Nephron progenitor cell (in vitro differentiated cells): ENCODE results near the gene NOP58.

ENCODE experiments used
- DNase-seq: peaks from one replicate; pipeline ENCODE4 v3.0.0; 2021
- H3K27ac Mint-ChIP-seq: 2 replicates; pipeline ENCODE4 v1.8.0; 2021; ENCODE audit warnings: mild to moderate bottlenecking, moderate library complexity, mixed read lengths
- H3K27me3 Mint-ChIP-seq: 2 replicates; pipeline ENCODE4 v1.8.0; 2021; ENCODE audit warnings: mild to moderate bottlenecking, low read depth, mixed read lengths; ENCODE audit not compliant: poor library complexity
- H3K36me3 Mint-ChIP-seq: 2 replicates; pipeline ENCODE4 v1.8.0; 2021; ENCODE audit warnings: low read depth, mixed read lengths
- H3K4me1 Mint-ChIP-seq: 2 replicates; pipeline ENCODE4 v1.8.0; 2021; ENCODE audit warnings: mixed read lengths
- H3K4me3 Mint-ChIP-seq: 2 replicates; pipeline ENCODE4 v1.8.0; 2021; ENCODE audit warnings: mild to moderate bottlenecking, moderate library complexity, mixed read lengths
- H3K9me3 Mint-ChIP-seq: 2 replicates; pipeline ENCODE4 v1.8.0; 2021; ENCODE audit warnings: mild to moderate bottlenecking, moderate library complexity, mixed read lengths
- TF ChIP-seq, protein P1 (sequence below): fragments of 200-600 bp; sonication (generic); IDR thresholded peaks from 2 replicates; pipeline ENCODE4 v1.5.0; 2021; ENCODE audit warnings: antibody characterized with exemption

NOP58 gene

DNA sequence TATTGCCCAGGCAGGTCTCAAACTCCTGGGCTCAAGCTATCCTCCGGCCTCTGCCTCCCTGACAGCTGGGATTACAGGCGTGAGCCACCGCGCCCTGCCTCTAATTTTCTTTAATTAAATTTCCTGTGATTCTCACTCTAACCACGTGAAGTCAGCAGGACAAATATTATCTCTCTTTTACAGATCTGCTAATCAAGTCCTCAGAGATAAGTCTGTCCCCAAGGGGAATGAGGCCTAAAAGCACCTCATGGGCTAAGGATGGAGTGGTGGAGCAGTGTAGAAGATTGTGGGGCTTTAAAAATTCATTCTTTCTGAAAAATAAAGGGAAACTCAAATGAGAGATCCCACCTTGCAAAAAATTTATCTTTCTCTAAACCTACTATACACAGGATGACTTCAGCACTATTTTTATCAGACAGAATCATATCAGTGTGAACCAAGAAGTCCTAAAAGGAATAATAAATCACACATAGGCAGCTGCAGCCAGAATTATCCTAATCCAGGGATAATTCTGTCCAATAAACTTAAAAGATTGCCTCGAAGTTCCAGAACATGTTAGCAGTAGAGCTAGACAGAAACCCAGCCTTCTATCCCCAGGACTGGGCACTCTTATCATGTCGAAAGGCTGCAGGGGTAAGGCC, 72.3 kb downstream of the NOP58 start:
- Mint-ChIP-seq H3K27me3 (peaks cover 12% of the 10 kb centered on the region), H3K4me1 (peaks cover 5% of the 10 kb centered on the region), H3K36me3 (peaks cover 5% of the 10 kb centered on the region), H3K27ac (no peak overlapping the region), H3K4me3 (no peak overlapping the region), H3K9me3 (peaks cover 4% of the 10 kb centered on the region)
- TF ChIP-seq, protein P1, sequence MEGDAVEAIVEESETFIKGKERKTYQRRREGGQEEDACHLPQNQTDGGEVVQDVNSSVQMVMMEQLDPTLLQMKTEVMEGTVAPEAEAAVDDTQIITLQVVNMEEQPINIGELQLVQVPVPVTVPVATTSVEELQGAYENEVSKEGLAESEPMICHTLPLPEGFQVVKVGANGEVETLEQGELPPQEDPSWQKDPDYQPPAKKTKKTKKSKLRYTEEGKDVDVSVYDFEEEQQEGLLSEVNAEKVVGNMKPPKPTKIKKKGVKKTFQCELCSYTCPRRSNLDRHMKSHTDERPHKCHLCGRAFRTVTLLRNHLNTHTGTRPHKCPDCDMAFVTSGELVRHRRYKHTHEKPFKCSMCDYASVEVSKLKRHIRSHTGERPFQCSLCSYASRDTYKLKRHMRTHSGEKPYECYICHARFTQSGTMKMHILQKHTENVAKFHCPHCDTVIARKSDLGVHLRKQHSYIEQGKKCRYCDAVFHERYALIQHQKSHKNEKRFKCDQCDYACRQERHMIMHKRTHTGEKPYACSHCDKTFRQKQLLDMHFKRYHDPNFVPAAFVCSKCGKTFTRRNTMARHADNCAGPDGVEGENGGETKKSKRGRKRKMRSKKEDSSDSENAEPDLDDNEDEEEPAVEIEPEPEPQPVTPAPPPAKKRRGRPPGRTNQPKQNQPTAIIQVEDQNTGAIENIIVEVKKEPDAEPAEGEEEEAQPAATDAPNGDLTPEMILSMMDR, result no peak
- DNase-seq, result no peak

DNA sequence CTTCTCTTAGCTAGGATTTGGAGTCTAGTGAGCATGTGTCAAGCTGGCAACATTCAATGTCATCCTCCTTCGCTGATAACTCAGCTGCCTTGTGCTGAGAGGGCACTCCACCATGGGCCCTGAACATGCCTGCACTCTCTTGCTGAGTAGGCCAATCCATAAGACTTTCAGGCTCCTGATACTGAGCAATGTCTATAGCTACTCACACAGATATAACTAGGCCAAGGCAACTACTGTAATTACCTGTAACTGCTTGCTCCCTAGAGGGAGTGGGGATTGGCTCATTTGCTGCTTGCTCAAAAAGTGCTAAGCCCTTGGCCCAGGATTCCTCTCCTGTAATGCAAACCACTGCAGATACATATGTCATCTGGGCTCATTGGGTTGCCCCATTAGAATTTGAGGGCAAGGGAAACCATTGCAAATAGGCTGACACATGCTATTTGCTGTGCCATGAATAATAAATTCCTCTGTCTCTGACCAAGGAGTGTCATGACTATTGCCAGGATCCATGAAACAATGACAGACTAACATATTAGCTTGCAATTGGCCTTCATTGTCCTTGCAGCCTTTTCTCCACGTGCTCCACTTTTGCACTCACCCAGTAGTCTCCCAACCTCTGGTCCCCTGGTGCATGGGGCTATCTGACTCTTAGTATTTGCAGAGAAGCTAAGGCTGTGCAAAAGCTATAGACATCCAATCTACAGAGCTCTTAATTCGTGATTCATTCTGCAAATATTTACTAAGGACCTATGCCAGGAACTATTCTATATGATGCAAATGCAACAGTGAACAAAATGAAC, 73.7 kb downstream of the NOP58 start:
- Mint-ChIP-seq H3K4me1 (peaks cover 5% of the 10 kb centered on the region), H3K4me3 (no peak overlapping the region), H3K27ac (no peak overlapping the region), H3K36me3 (peaks cover 9% of the 10 kb centered on the region), H3K27me3 (peaks cover 10% of the 10 kb centered on the region), H3K9me3 (peaks cover 12% of the 10 kb centered on the region)
- DNase-seq, result no peak
- TF ChIP-seq, protein P1, result no peak

DNA sequence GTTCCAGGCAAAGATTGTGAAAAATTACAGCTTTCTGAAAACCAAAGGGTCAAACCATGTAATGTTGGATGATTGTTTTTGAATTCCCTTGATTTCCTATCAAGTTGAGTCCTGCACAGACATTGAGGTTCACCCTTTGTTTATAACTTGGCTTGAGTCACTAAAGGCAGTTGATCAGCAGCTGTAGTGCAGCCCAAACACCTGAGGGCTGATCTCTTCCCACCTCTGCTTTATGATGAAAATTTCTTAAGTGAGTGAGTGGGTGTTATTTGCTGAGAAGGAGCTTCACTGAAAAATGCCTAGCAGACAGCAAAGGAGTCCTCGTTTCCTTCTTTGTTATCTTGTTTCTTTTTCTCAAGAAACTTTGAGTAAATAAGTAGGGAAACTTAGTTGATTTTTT, 78.6 kb downstream of the NOP58 start:
- H3K9me3 Mint-ChIP-seq, result peaks cover 12% of the 10 kb centered on the region
- TF ChIP-seq, protein P1, result no peak
- DNase-seq, result no peak
- no peaks in the 10 kb centered on the region for H3K4me1 Mint-ChIP-seq
- H3K4me3 Mint-ChIP-seq, result no peak overlapping the region
- H3K36me3 Mint-ChIP-seq, result peaks cover 9% of the 10 kb centered on the region
- no peak overlapping the region for H3K27ac Mint-ChIP-seq
- peaks cover 3% of the 10 kb centered on the region for H3K27me3 Mint-ChIP-seq

DNA sequence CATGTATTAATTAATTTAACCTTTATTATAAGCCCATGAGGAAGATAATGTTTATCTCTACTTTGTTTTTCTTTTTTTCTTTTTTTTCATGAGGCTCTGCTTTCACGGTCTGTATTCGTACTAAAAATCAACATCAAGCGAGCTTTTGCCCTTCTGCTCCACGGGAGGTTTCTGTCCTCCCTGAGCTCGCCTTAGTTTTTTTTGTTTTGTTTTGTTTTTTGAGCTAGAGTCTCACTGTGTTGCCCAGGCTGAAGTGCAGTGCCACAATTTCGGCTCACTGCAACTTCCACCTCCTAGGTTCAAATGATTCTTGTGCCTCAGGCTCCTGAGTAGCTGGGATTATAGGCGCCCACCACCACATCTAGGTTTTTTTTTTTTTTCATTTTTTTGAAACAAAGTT, 80.6 kb downstream of the NOP58 start:
- Mint-ChIP-seq H3K4me1 (no peaks in the 10 kb centered on the region), H3K9me3 (peaks cover 12% of the 10 kb centered on the region), H3K4me3 (no peak overlapping the region), H3K27me3 (no peaks in the 10 kb centered on the region), H3K27ac (no peak overlapping the region), H3K36me3 (peaks cover 9% of the 10 kb centered on the region)
- TF ChIP-seq, protein P1, result no peak
- DNase-seq, result no peak
